KG1 (cell line): ENCODE results near the gene MANF.
"Not testable (repeated sequence)": the region's sequence is repeated elsewhere in the genome, so short reads cannot be mapped to it uniquely, and the experiment has no call there.

ENCODE experiments used
- DNase-seq: peaks from one replicate; lab custom pipeline; 2025; lab: John Stamatoyannopoulos, UW

The MANF gene

DNA sequence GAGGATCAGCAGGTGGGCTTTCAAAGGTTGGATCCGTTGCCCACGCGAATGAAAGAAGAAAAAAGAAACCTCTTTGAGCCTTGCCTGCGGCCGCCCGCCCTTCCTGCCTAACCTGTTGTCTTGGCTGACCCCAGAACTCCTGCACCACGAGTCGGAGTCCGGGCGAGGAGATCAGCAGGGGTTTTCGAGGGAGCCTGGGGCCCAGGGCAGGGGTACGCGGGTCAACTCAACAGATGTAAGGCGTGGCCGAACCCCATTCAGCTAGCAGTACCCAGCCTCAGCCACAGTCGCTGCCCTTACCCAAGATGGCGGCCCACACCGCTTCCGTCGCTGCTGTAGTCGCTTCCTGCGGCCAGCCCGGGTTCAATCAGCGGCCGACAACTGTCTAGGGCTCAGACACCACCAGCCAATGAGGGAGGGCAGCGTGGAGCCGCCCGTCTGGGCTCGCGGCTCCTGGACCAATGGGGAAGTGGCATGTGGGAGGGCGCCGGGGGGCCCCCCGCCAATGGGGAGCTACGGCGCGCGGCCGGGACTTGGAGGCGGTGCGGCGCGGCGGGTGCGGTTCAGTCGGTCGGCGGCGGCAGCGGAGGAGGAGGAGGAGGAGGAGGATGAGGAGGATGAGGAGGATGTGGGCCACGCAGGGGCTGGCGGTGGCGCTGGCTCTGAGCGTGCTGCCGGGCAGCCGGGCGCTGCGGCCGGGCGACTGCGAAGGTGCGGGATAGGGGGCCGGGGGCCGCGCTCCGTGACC lies at the start of gene MANF:
MANF (plus strand) TSS at position 566 of the 748 bp plus-strand sequence; CDS start at position 618, 52 bp downstream.
- DNase-seq, result peak; percentile 88

DNA sequence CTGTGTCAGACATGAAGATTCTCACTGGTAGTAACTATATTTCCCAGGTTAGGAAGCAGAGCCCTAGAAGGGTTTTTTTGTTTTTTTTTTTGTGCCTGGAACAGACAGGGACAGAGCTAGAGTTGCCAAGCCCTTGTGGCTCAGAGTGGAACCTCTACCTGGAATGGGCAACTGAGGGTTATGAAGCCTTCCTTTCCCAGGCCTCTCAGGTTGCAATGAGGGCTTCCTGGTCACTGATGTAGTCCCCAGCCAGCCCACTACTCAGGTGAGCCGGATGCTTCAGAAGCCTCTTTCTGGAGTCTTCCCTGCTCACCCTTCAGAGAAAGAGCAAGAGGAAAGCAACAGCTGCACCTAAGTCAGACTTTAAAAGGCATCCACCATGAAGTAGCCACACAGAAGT lies 48.8 kb upstream of the MANF start:
- no peak for DNase-seq

DNA sequence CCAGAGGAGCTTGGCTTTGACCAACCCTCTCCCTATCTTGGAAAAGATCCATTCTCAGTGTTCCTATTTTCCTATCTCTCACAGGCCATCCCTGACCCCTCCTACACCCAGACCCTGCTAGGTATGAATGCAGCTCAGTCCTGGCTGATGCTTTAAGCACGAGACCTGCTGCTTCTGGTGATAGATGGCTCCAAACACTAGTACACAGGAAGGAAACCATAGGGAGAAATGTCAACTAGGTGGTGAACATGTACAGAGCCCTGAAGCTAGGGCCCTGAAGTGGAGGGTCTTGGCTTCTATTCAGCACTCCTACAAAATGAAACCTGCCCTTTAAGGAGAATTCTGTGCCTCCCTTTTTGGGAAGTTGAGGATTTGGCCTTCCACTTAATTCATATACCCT lies 47.4 kb upstream of the MANF start:
- no peak for DNase-seq

DNA sequence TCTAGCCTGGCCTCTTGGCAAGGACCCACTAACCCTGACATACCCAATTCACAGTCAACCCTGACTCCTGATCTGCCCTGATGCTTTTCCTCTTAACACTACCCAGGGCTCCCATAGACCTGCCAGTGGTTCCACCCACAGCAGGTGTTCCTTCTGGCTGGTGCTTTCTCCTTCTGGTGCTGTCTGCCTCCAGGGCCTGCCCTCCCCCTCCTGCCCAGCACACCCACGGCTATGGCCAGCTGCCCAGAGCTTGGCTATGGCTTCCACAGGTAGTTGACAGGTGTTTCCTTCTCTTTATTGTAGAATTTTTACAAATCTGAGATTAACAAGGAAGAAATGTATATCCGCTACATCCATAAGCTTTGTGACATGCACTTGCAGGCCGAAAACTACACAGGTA lies 46.5 kb upstream of the MANF start:
- DNase-seq, result no peak

DNA sequence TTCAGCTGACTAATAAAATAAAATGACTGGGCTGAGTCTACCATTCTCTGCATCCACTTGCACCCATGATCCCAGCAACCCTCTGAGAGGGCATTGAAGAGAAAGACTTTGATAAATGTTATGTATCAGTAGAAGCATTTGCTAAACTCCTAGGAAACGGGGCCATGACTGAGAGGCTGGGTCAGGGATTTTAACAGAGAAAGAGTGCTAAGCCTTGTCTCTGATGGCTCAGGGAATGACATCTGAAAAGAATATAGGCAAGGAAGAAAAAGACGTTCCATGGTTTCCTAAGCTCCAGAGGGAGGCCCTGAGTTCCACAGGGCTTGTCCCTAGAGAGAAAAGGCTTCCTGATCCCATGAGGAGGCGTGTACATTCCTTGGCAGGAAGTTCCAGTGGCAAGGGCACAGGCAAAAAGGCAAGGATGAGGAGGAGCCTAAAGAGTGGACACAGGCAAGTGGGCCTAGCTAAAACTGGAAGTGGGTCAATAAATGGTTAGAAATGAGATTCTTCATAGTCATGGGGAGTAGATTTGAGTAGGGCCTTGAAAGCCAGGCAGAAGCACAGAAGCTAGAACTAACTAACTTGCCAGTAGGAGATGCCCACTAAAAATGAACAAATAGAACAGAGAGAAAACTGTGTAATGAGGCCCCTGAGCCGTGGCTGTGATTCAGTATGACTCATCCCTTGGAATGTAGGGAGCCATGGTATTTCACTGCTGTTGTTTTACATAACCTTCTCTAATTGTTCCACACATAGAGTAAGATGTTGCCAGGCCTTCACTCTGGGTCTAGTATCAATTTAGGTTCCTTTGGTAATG lies 44.9 kb upstream of the MANF start:
- no peak for DNase-seq

DNA sequence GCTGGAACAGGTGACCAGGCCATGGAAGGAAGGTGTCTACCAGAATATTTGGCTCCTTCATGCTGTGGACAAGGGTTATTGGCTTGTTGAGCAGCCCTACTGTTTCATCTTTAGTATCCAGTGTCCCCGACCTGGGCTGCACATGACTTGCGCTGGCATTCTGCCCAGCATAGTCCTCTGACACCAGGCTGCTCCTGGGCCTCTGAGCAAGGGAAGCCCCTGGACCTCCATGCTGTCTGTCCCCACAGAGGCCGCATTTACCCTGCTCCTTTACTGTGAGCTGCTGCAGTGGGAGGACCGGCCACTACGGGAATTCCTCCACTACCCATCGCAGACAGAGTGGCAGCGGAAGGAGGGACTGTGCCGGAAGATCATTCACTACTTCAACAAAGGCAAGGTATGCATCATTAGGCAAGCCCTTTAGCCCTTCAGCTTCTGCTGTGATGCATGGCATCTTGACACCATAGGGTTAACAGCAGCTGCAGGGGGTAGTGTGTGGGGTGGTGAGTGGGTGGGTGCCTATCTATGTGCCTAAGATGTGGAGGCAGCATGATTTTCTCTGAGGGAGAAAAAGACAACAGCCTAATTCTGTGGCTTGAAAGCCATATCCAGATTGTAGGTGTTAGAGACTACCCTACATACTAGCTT lies 44.0 kb upstream of the MANF start:
- no peak for DNase-seq

DNA sequence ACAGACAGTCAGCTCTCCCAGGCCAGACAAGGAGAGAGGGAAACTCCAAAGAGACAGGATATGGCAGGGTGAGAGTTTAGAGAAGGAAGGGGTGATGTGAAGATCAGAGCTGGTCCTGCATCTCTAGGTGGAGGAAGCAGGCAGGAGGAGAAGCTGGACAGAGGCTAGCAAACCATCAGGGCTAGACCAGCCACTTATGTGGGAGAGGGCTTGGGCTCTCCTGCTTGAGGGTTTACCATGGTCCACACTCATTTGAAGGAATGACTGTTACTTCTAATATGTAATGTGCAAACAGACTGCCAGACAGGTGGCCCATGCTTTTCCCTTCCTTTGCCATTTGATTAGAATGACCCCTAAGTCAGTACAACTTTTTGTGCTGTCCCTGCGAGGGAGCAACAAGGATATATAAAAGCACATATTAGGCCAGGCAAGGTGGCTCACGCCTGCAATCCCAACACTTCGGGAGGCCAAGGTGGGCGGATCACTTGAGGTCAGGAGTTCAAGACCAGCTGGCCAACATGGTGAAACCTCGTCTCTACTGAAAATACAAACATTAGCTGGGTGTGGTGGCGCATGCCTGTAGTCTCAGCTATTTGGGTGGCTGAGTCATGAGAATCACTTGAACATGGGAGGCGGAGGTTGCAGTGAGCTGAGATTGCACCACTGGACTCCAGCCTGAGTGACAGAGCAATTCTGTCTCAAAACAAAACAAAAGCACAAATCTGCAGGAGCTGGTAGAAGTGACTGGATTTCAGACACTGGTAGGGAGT lies 41.0 kb upstream of the MANF start:
- DNase-seq, result no peak

DNA sequence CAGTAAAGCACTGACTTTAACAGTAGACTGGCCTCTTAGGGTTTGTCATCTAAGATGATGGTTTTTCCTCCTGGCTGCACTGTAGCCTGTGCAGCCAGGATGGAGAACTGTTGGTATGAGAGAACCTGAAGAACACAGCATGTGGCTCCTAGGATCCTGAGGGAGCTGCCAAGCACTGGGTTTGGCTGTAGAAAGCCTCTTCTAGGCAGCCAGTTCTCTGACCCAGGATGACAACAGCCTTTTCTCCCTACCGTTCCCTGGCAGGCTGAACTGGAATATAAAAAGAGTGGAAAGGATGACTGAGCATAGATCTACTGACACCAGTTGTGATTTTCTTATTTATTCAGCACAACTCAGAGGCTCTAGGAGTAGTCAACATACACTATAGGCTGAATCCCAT lies 34.3 kb upstream of the MANF start:
- DNase-seq, result no peak

DNA sequence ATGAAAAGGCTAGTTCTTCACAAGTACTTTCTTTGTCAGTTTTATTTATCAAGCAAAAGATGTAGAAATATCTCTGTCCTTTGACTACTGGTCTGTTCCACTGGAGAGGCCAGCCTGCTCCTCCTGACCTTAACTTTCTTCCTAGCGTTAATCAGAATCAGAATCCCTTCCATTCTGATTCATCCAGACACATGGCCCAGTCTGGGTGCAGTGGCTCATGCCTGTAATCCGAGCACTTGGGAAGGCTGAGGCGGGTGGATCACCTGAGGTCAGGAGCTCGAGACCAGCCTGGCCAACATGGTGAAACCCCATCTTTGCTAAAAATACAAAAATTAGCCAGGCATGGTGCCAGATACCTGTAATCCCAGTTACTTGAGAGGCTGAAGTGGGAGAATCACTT lies 32.0 kb upstream of the MANF start:
- DNase-seq, result no peak

DNA sequence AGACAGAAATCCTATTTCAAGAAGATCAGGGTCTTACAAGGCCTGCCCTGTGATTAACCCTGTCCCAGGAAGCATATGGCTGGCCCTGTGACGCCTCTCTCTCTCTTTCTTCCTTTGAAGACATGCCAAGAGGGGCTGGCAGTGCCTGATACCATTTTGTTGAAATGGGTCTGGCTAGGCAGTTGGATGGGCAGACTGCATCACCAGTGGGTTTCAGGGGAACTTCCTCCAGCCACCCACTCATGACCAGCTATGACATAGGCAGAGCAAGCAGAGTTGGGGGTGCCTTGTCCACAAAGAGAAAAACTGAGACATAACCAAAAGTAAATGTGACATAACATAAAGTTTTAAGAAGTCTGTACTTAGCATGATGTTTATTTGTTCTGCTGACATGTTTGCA lies 31.4 kb upstream of the MANF start:
- DNase-seq, result no peak

DNA sequence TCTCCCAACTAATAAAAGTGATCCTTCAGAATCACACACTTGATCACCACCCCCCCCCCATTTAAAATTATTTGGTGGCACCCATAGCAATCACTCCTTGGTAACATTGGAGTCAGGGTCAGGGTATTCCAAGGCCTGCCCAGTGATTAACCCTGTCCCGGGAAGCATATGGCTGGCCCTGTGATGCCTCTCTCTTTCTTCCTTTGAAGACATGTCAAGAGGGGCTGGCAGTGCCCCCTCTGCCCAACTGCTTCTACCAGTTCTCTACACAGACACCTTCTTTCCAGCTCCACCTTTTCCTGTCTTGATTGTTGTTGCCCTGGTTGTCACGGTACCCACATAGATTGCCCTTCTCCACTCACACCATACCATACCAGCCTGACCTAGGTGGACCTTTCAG lies 30.9 kb upstream of the MANF start:
- no peak for DNase-seq

DNA sequence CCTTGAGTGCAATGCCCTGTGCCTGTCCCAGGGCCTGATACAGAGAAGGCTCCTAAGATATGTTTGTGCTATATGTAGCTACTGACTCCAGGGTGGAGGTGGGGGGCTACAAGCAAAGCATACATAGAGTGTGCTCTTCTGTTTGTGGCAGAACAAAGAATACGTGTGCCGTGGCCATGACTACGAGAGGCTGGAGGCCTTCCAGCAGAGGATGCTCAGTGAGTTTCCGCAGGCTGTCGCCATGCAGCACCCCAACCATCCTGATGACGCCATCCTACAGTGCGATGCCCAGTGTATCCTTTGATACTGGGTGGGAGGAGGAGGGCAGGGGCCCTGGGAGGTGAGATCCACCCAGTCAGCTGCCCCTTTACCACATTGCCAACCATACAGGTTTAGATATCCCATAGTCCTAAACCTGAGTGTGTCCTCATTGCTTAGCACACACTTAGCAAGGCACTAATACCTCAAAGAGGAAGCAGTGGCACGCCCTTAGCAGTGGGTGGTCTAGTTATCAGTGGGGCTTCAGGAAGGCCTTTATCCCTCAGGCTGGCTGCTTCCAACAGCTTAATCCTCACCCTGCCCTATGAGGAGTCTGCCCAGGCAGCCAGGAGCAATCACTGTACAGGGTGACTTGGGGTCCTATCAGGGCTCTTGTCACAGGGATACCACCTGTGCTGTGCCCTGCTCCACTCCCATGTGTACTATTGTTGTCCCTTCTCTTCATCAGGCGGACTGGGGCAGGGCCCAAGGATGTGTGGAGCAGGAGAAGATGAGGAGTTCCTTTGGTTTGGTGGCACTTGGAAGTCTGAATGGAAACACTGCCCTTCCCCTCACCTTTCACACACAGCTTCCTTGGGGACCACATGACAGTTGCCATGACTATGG lies 30.1 kb upstream of the MANF start:
- no peak for DNase-seq

DNA sequence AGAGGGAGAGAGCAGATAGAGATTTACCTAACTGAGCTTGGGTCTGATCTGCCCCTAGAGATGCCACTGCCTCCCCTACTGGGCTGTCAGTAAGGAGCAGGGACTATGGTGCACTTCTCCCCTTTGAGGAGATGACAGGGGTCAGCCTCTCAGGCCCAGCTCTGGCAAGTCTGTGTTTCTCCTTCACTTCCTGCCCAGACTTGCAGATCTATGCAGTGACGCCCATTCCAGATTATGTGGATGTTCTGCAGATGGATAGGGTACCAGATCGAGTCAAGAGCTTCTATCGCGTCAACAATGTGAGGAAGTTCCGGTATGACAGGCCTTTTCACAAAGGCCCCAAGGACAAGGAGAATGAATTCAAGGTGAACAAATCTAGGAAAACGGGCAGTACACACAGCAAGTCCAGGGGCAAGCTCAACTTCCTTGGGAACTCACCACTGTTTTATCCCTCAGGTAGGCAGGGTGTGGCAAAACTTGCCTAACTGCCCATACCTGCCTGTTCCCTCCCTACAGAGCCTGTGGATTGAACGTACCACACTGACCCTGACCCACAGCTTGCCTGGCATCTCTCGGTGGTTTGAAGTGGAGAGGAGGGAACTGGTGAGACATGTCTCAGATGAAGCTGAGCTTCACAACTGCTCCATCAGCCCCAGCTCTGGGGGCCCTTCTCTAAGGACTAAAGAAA lies 29.1 kb upstream of the MANF start:
- no peak for DNase-seq

DNA sequence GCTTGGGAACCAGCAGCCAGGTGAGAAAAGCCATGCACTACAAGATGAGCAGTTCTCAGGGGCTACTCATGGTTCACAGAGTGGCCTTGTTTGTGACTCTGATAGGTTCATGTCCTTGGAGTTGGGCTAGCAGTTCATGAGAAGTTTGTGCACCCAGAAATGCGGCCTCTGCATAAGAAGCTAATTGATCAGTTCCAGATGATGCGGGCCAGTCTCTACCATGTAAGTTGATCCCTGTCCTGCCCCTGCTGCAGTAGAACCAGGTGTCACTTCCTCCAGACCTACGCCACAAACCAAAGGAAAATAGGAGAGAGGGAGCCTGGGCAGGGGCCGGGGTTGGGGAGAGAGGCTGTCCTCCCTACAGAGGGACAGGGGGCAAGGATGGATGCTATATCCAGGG lies 27.2 kb upstream of the MANF start:
- no peak for DNase-seq

DNA sequence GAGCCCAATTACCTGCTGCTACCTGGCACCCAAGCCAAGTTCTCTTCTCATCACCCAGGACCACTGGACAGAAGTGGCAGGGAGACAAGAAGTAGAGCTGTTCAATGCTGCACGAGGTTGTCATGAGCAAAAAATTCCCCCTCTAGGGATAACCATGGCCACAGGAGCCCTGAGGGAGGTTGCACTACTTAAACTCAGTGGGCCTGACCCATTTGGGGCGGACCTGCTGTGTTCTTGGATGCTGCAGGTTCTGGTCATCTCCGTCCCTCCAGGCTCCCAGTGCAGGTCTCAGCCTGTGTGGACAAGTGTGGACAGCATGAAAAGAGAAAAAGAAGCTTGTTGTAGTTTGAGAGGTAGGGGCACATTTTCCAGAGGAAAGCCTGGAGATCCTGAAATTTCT lies 26.1 kb upstream of the MANF start:
- DNase-seq, result no peak

DNA sequence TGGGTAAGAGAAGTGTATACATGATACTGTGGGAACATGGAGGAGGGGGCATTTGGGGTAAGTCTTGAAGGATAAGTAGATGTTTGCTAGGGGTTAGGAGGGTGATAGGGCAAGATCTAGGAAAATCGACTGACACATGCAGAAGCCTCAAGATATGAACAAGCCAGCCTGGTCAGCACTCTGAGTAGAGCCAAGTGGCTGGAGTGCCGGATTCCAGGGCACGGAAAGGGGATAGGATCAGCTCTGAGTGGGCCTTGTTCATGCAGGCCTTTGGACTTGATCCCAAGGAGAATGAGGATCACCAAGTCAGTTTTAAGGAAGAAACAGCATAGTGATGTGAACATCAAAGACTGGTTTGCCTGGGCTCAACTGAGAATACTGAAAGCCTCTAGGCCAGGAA lies 24.3 kb upstream of the MANF start:
- no peak for DNase-seq

DNA sequence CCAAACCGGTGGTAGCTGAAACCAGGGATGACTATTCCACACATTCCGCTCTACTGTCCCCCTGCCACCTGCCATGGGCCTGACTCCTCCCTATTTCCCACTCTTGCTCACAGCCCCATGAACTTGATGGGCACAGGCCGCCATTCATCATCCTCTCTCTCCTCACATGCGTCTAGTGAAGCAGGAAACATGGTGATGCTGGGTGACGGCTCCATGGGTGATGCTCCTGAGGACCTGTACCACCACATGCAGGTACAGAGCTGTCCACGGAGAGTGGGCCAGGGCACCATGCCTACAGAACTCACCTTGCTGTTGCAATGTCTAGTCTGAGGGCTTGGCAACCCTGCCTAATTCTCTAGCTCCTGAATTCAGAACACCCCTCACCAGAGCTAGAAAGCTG lies 23.3 kb upstream of the MANF start:
- DNase-seq, result no peak

DNA sequence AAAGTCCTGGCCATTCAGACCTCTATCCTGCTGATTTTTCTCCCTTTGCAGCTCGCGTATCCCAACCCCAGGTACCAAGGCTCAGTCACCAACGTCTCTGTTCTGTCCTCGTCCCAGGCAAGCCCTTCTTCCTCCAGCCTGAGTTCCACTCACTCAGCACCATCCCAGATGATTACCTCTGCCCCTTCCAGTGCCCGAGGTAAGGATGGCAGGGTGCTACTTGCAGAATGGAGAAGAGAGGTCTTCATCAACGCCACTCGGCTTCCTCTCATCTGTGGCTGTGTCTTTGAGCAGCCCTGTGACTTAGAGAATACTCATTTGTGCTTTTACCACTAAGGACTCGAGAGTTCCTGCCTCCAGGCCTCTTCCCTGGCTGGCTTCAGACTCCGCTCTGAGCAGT lies 22.6 kb upstream of the MANF start:
- DNase-seq, result no peak

DNA sequence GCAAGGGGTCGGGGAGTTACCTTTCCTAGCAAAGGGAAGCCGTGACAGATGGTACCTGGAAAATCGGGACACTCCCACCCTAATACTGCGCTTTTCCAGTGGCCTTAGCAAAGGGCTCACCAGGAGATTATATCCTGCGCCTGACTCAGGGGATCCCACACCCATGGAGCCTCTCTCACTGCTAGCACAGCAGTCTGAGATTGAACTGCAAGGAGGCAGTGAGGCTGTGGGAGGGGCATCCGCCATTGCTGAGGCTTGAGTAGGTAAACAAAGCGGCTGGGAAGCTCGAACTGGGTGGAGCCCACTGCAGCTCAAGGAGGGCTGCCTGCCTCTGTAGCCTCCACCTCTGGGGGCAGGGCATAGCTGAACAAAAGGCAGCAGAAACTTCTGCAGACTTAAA lies 16.8 kb upstream of the MANF start:
- DNase-seq, result not testable (repeated sequence)

DNA sequence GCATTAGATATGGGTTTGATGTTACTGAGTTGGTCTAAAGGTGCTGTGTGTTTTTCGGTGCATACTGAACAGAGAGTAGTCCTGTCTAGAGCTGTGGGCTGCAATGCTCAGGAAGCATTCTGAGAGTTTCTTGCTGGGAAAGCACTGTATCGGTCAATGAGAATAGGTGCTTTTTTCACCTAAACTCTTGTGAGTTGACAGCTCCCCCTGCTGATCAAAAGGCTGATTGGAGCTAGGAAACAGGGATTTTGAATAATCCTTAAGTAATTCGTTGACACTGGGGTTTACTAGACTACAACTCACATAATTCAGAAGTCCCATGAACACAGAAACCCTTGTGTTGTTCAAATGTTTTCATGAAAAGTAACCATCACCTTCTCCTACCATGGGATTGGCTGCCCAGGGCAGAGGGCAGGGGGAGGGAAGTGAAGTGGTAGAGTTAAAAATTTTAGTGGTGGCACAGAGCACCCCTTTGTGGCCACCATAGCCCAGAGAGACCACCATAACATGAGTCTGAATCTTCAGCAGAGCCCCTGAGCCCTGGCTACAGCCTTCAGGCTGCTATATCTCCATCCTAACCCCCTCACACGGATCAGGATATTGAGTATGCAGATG lies 13.0 kb upstream of the MANF start:
- peak; percentile 54 for DNase-seq
